Measurements from ENCODE around the gene SULF2.

- TF ChIP-seq BHLHE40 (IDR thresholded peaks at IDR 0.05; ENCODE audit: borderline replicate concordance) (no peak), SUZ12 (IDR thresholded peaks at IDR 0.05) (no peak), FOXM1 (IDR thresholded peaks at IDR 0.05; ENCODE audit: borderline replicate concordance) (no peak)
These were observed 5.9 kb upstream of the SULF2 start for GRCh38 chr20:47791084-47791599.
